ENCODE data around the gene ARRDC2.

- TF ChIP-seq EP300 (IDR thresholded peaks at IDR 0.05; ENCODE audit: borderline replicate concordance), result no peak
- TF ChIP-seq MAX (IDR thresholded peaks at IDR 0.05), result 0 out of 2 replicates have a peak, but pooled peaks have one; percentile 17
- TF ChIP-seq RAD21 (IDR thresholded peaks at IDR 0.05; ENCODE audit: low read depth), result no peak
- no peak for TF ChIP-seq CEBPB (IDR thresholded peaks at IDR 0.05)
- no peak for TF ChIP-seq YY1 (IDR thresholded peaks at IDR 0.05; ENCODE audit: low read depth)
- TF ChIP-seq REST (IDR thresholded peaks at IDR 0.05; ENCODE audit: low read depth), result no peak
- no peak for TF ChIP-seq EGR1 (IDR thresholded peaks at IDR 0.05)
- no peak for TF ChIP-seq ZBTB7A (IDR thresholded peaks at IDR 0.05; ENCODE audit: low read depth)
- no peak for TF ChIP-seq TAF1 (IDR thresholded peaks at IDR 0.05; ENCODE audit: low read depth)
- TF ChIP-seq FOXM1 (IDR thresholded peaks at IDR 0.05; ENCODE audit: borderline replicate concordance, low read depth), result no peak
Measured at GRCh38 chr19:18049385-18049784, 41.4 kb downstream of the ARRDC2 start.

Measured in Ishikawa (cell line).